ENCODE data around the gene PADI2. TPM values are rescaled to one million over a fixed set of nuclear protein-coding genes. Genes with fewer than 3 reads are reported as not detected.
A peak's percentile ranks its signal among the peaks of the same experiment; 100 is the strongest.

PADI2 gene
- total and polyA plus RNA-seq, 2 of the 8 experiments (the other 6 are each of a cell fraction or from before 2014, with no cell fraction given), result 1.6 to 7.5 TPM

GRCh38 chr1:17119773-17120480, 676 bp upstream of the PADI2 start:
- no peak for DNase-seq (ENCODE audit: low read depth in 1 of 2, low spot score in 2 of 2)
- Histone ChIP-seq H4K8ac (ENCODE audit: extremely low read depth, insufficient read depth, low read length) (no peak overlapping the region), H2BK15ac (ENCODE audit: low read length) (peak overlapping the region; percentile 72; the same call in 1 of the 2 replicates), H2BK120ac (replicated peaks; ENCODE audit: low read depth, low read length) (no peak overlapping the region), H3K79me2 (ENCODE audit: control insufficient read depth in 1 of 2, insufficient read depth in 2 of 2, low read length in 2 of 2) (no peaks in the 10 kb centered on the region), H2BK12ac (ENCODE audit: low read depth, low read length) (no peak overlapping the region), H4K91ac (replicated peaks; ENCODE audit: insufficient read length, low read length) (no peak overlapping the region), H3K23me2 (ENCODE audit: low read depth, low read length) (peaks cover 16% of the 10 kb centered on the region; the same call in 1 of the 2 replicates), H3K18ac (ENCODE audit: extremely low read depth, low read length) (peak overlapping the region; percentile 48; the same call in 1 of the 2 replicates), H3K9ac (replicated peaks in 1 of 4; ENCODE audit: extremely low read depth in 1 of 4, low read depth in 3 of 4, low read length in 3 of 4) (no peak overlapping the region), H4K20me1 (replicated peaks in 1 of 2; ENCODE audit: control insufficient read depth in 1 of 2, insufficient read depth in 2 of 2, low read length in 2 of 2) (peaks cover 0 to 4% of the 10 kb centered on the region in 2 experiments), H2AFZ (ENCODE audit: low read length) (0 out of 2 replicates have a peak overlapping the region, but pooled peaks have one; percentile 29), H2BK20ac (ENCODE audit: low read length) (no peak overlapping the region), H3K14ac (ENCODE audit: insufficient read length) (no peak overlapping the region), H3K27ac (ENCODE audit: low read depth, low read length) (no peak overlapping the region), H3K36me3 (ENCODE audit: control insufficient read depth in 2 of 4, insufficient read depth in 4 of 4, low read length in 3 of 4) (no peaks in the 10 kb centered on the region), H3K79me1 (ENCODE audit: low read depth, low read length) (no peaks in the 10 kb centered on the region), H3K56ac (replicated peaks; ENCODE audit: insufficient read length, low read depth, low read length) (no peak overlapping the region), H3K4ac (replicated peaks; ENCODE audit: insufficient read length, low read depth, low read length) (no peak overlapping the region), H3K4me1 (replicated peaks in 1 of 4; ENCODE audit: control insufficient read depth in 3 of 4, insufficient read depth in 4 of 4, low read length in 3 of 4) (peaks cover 0 to 17% (median 5%) of the 10 kb centered on the region in 4 experiments; a peak in 5 of 7 replicates), H2AK5ac (ENCODE audit: low read depth, low read length) (no peak overlapping the region), H3K9me3 (ENCODE audit: insufficient read depth in 2 of 2, low read depth in 1 of 2, low read length in 1 of 2) (no peaks in the 10 kb centered on the region), H3K27me3 (replicated peaks in 1 of 4; ENCODE audit: control insufficient read depth in 3 of 4, extremely low read depth in 1 of 4, insufficient read depth in 3 of 4, low read length in 3 of 4) (peaks cover 16 to 29% (median 24%) of the 10 kb centered on the region in 4 experiments), H3K4me3 (ENCODE audit: extremely low read depth in 1 of 4, insufficient read depth in 2 of 4, low read depth in 3 of 4, low read length in 4 of 4) (peak overlapping the region; percentile 53 to 78 (median 67)), H2BK5ac (ENCODE audit: low read depth, low read length) (no peak overlapping the region), H3K23ac (ENCODE audit: insufficient read length) (no peak overlapping the region), H3K4me2 (ENCODE audit: insufficient read depth in 1 of 2, low read depth in 2 of 2, low read length in 2 of 2) (peak overlapping the region; percentile 98 to 99), H4K5ac (ENCODE audit: insufficient read length, low read depth, low read length) (no peak overlapping the region)
- ChIA-PET CTCF (ENCODE audit: partially characterized antibody) (interaction anchor here (1.0 to 21.2 kb wide), 14 partner anchors 10 to 541 kb away, joined by 3 to 339 read pairs (median 8); no protein-coding TSS in a partner anchor), POLR2A (ENCODE audit: partially characterized antibody) (interaction anchor here (1.2 to 1.5 kb wide), 2 partner anchors 117 to 285 kb away, joined by 3 read pairs; no protein-coding TSS in a partner anchor)
- 29 to 100% methylated on average over 1 to 20 of the region's 20 CpGs for WGBS, 2 experiments (ENCODE audit: extremely low coverage in 1 of 2, insufficient coverage in 1 of 2, insufficient read length in 1 of 2, insufficient replicate concordance in 2 of 2, low coverage in 1 of 2, low lambda C conversion rate in 2 of 2, missing lambda C conversion rate in 1 of 2)
- no peak for FAIRE-seq
- TF ChIP-seq, protein P1, sequence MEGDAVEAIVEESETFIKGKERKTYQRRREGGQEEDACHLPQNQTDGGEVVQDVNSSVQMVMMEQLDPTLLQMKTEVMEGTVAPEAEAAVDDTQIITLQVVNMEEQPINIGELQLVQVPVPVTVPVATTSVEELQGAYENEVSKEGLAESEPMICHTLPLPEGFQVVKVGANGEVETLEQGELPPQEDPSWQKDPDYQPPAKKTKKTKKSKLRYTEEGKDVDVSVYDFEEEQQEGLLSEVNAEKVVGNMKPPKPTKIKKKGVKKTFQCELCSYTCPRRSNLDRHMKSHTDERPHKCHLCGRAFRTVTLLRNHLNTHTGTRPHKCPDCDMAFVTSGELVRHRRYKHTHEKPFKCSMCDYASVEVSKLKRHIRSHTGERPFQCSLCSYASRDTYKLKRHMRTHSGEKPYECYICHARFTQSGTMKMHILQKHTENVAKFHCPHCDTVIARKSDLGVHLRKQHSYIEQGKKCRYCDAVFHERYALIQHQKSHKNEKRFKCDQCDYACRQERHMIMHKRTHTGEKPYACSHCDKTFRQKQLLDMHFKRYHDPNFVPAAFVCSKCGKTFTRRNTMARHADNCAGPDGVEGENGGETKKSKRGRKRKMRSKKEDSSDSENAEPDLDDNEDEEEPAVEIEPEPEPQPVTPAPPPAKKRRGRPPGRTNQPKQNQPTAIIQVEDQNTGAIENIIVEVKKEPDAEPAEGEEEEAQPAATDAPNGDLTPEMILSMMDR (IDR thresholded peaks at IDR 0.05; ENCODE audit: control extremely low read depth in 1 of 3, insufficient read depth in 1 of 3, low read depth in 1 of 3, low read length in 3 of 3), result peak in 1 of 3 experiments; percentile 28; a peak in 1 of 4 replicates
- TF ChIP-seq YY1 (IDR thresholded peaks at IDR 0.05; ENCODE audit: low read depth, low read length) (no peak), GABPA (IDR thresholded peaks at IDR 0.05; ENCODE audit: borderline replicate concordance, insufficient read depth, low read length) (no peak)
